ENCODE measurements around the gene LMX1A. TPM values are rescaled to one million over a fixed set of nuclear protein-coding genes. Genes with fewer than 3 reads are reported as not detected.

The LMX1A gene
- total RNA-seq, 1 experiment from 2014 or later, result not detected

DNA sequence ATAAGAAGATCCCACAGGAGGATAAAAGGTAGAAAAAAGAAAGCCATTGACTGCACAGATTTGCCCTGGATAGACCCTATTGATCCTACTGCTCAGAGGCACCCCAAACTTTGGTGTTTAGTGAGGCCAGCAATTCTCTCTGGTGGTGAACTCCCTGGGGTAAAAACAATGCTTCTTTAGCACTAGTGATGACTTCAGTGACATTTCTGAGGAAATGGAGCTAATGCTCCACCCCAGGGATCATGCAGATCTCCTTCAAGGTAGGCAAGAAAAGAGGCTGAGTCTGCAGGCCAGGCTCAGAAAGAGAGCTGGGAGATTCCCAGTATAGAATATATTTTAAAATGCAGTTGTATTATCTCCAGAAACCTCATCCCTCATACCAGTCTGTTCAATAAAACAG is 140.3 kb downstream of the LMX1A start:
- ChIA-PET POLR2A (no interaction called here), CTCF (interaction anchor here (0.6 kb wide), 1 partner anchor 1773 kb away, joined by 3 read pairs; no protein-coding TSS in a partner anchor)
- no TSS peak for BruUV-seq (replicated peaks)
- Histone ChIP-seq H3K36me3 (ENCODE audit: control insufficient read depth, insufficient read depth, low read length) (no peaks in the 10 kb centered on the region), H3K4me1 (ENCODE audit: control insufficient read depth, insufficient read depth, low read length) (no peaks in the 10 kb centered on the region), H3K27me3 (ENCODE audit: control insufficient read depth, insufficient read depth, low read length) (no peaks in the 10 kb centered on the region), H3K27ac (ENCODE audit: low read length) (no peak overlapping the region), H3K4me3 (ENCODE audit: low read depth in 2 of 2, low read length in 2 of 2) (no peak overlapping the region), H3K9me3 (ENCODE audit: control insufficient read depth, insufficient read depth, low read depth, low read length) (no peaks in the 10 kb centered on the region)
- intact Hi-C loops (cut with micrococcal nuclease; ENCODE audit: unreplicated experiment) (no loop called here), in situ Hi-C loops (cut with HindIII; ENCODE audit: low pct_unique_long_range_greater_than_20kb, low sequenced_read_pairs) (no loop called here)
- no peak for TF ChIP-seq TCF7L2 (IDR thresholded peaks at IDR 0.05; ENCODE audit: low read depth, low read length)
- TF ChIP-seq, protein P1, sequence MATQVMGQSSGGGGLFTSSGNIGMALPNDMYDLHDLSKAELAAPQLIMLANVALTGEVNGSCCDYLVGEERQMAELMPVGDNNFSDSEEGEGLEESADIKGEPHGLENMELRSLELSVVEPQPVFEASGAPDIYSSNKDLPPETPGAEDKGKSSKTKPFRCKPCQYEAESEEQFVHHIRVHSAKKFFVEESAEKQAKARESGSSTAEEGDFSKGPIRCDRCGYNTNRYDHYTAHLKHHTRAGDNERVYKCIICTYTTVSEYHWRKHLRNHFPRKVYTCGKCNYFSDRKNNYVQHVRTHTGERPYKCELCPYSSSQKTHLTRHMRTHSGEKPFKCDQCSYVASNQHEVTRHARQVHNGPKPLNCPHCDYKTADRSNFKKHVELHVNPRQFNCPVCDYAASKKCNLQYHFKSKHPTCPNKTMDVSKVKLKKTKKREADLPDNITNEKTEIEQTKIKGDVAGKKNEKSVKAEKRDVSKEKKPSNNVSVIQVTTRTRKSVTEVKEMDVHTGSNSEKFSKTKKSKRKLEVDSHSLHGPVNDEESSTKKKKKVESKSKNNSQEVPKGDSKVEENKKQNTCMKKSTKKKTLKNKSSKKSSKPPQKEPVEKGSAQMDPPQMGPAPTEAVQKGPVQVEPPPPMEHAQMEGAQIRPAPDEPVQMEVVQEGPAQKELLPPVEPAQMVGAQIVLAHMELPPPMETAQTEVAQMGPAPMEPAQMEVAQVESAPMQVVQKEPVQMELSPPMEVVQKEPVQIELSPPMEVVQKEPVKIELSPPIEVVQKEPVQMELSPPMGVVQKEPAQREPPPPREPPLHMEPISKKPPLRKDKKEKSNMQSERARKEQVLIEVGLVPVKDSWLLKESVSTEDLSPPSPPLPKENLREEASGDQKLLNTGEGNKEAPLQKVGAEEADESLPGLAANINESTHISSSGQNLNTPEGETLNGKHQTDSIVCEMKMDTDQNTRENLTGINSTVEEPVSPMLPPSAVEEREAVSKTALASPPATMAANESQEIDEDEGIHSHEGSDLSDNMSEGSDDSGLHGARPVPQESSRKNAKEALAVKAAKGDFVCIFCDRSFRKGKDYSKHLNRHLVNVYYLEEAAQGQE (IDR thresholded peaks at IDR 0.05; ENCODE audit: insufficient read depth in 1 of 2, low read depth in 2 of 2, low read length in 1 of 2), result no peak
- TF ChIP-seq, protein P2, sequence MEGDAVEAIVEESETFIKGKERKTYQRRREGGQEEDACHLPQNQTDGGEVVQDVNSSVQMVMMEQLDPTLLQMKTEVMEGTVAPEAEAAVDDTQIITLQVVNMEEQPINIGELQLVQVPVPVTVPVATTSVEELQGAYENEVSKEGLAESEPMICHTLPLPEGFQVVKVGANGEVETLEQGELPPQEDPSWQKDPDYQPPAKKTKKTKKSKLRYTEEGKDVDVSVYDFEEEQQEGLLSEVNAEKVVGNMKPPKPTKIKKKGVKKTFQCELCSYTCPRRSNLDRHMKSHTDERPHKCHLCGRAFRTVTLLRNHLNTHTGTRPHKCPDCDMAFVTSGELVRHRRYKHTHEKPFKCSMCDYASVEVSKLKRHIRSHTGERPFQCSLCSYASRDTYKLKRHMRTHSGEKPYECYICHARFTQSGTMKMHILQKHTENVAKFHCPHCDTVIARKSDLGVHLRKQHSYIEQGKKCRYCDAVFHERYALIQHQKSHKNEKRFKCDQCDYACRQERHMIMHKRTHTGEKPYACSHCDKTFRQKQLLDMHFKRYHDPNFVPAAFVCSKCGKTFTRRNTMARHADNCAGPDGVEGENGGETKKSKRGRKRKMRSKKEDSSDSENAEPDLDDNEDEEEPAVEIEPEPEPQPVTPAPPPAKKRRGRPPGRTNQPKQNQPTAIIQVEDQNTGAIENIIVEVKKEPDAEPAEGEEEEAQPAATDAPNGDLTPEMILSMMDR (IDR thresholded peaks at IDR 0.05), result no peak
- TF ChIP-seq SIN3A (IDR thresholded peaks at IDR 0.05; ENCODE audit: borderline replicate concordance, insufficient read depth, low read depth, low read length), result no peak
- no peak for TF ChIP-seq POLR2AphosphoS5 (IDR thresholded peaks at IDR 0.05; ENCODE audit: low read depth, low read length)
- DNase-seq (ENCODE audit: low read depth, low spot score), result no peak
- ATAC-seq, result no peak

GRCh38 chr1:165215676-165216075 is 140.8 kb downstream of the LMX1A start:
- DNase-seq (ENCODE audit: low read depth, low spot score), result no peak
- no peak for ATAC-seq
- Histone ChIP-seq H3K27ac (ENCODE audit: low read length) (no peak overlapping the region), H3K27me3 (ENCODE audit: control insufficient read depth, insufficient read depth, low read length) (no peaks in the 10 kb centered on the region), H3K36me3 (ENCODE audit: control insufficient read depth, insufficient read depth, low read length) (no peaks in the 10 kb centered on the region), H3K4me1 (ENCODE audit: control insufficient read depth, insufficient read depth, low read length) (no peaks in the 10 kb centered on the region), H3K4me3 (ENCODE audit: low read depth in 2 of 2, low read length in 2 of 2) (no peak overlapping the region), H3K9me3 (ENCODE audit: control insufficient read depth, insufficient read depth, low read depth, low read length) (no peaks in the 10 kb centered on the region)
- in situ Hi-C loops (cut with HindIII; ENCODE audit: low pct_unique_long_range_greater_than_20kb, low sequenced_read_pairs), result no loop called here
- ChIA-PET POLR2A (no interaction called here), CTCF (no interaction called here)
- no TSS peak for BruUV-seq (replicated peaks)
- intact Hi-C loops (cut with micrococcal nuclease; ENCODE audit: unreplicated experiment), result no loop called here
- no peak for TF ChIP-seq TCF7L2 (IDR thresholded peaks at IDR 0.05; ENCODE audit: low read depth, low read length)
- TF ChIP-seq, protein P2 (IDR thresholded peaks at IDR 0.05), result no peak
- TF ChIP-seq, protein P1 (IDR thresholded peaks at IDR 0.05; ENCODE audit: insufficient read depth in 1 of 2, low read depth in 2 of 2, low read length in 1 of 2), result no peak
- TF ChIP-seq SIN3A (IDR thresholded peaks at IDR 0.05; ENCODE audit: borderline replicate concordance, insufficient read depth, low read depth, low read length), result no peak
- no peak for TF ChIP-seq POLR2AphosphoS5 (IDR thresholded peaks at IDR 0.05; ENCODE audit: low read depth, low read length)

Measured in Panc1 (cell line).